GM23338 (cell line): ENCODE results near the gene GPR87.

ENCODE experiments used
- CREB1 ChIP-seq: fragments of 250-450 bp; sonication (Bioruptor Pico); IDR thresholded peaks from 2 replicates; pipeline ENCODE4 v1.5.0; 2020; ENCODE audit warnings: low read depth, mild to moderate bottlenecking, moderate library complexity
- EZH2 ChIP-seq: fragments of 200-600 bp; sonication (generic); IDR thresholded peaks from one replicate; pipeline ENCODE4 v1.8.0; 2017; ENCODE audit warnings: antibody characterized with exemption, mild to moderate bottlenecking, low read depth; ENCODE audit not compliant: unreplicated experiment
- EZH2phosphoT487 ChIP-seq: fragments of 200-600 bp; sonication (generic); IDR thresholded peaks from one replicate; pipeline ENCODE4 v1.8.1; 2018; ENCODE audit warnings: antibody characterized with exemption; ENCODE audit not compliant: unreplicated experiment
- JUNB ChIP-seq: IDR thresholded peaks from one replicate; pipeline ENCODE4 v1.6.1; 2016; ENCODE audit warnings: antibody characterized with exemption; ENCODE audit not compliant: unreplicated experiment
- NANOG ChIP-seq: IDR thresholded peaks from 2 replicates; pipeline ENCODE4 v1.6.1; 2016; ENCODE audit warnings: antibody characterized with exemption, borderline replicate concordance
- POLR2AphosphoS5 ChIP-seq: IDR thresholded peaks from 2 replicates; pipeline ENCODE4 v1.6.1; 2016; ENCODE audit warnings: antibody characterized with exemption, low read depth
- ZNF331 ChIP-seq: fragments of 250-450 bp; sonication (Bioruptor Pico); IDR thresholded peaks from 2 replicates; pipeline ENCODE4 v1.5.0; 2020; ENCODE audit warnings: low read depth, mild to moderate bottlenecking, moderate library complexity
- TF ChIP-seq, protein P1 (sequence below), 2 experiments: fragments of 200-600 bp in 1 of 2; sonication (generic) in 1 of 2; conservative IDR thresholded peaks; 2 replicates each; pipeline versions ENCODE4 v1.5.1 to v1.6.1; 2016 to 2017; ENCODE audit warnings: antibody characterized with exemption in 2 of 2, low read depth in 2 of 2, mild to moderate bottlenecking in 2 of 2, moderate library complexity in 1 of 2
- TF ChIP-seq, protein P2 (sequence below): IDR thresholded peaks from 2 replicates; pipeline ENCODE4 v1.6.1; 2016; ENCODE audit warnings: antibody characterized with exemption
- TF ChIP-seq, protein P3 (sequence below): IDR thresholded peaks from one replicate; pipeline ENCODE4 v1.6.1; 2018; ENCODE audit warnings: antibody characterized with exemption; ENCODE audit not compliant: unreplicated experiment

DNA sequence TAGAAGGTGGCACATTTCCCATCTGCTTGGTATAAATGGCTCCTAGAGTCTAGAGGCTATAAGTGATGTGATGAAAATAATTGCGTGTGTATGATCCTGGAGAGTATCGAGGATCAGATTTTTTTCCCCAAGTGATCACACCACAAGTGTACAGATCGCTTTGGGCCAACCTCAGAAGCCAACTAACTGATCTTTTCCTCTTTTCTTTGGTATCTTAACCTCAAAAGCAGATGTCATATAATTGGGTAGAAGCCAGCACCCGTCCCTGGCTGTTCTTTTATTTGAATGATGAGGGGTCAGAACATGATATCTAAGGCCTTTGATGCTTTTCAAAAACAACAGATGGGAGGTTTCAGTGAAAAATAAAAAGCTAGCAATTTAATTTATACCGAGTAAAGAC, 41.5 kb downstream of the GPR87 start:
- TF ChIP-seq, protein P1, sequence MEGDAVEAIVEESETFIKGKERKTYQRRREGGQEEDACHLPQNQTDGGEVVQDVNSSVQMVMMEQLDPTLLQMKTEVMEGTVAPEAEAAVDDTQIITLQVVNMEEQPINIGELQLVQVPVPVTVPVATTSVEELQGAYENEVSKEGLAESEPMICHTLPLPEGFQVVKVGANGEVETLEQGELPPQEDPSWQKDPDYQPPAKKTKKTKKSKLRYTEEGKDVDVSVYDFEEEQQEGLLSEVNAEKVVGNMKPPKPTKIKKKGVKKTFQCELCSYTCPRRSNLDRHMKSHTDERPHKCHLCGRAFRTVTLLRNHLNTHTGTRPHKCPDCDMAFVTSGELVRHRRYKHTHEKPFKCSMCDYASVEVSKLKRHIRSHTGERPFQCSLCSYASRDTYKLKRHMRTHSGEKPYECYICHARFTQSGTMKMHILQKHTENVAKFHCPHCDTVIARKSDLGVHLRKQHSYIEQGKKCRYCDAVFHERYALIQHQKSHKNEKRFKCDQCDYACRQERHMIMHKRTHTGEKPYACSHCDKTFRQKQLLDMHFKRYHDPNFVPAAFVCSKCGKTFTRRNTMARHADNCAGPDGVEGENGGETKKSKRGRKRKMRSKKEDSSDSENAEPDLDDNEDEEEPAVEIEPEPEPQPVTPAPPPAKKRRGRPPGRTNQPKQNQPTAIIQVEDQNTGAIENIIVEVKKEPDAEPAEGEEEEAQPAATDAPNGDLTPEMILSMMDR (conservative IDR thresholded peaks at IDR 0.05; ENCODE audit: low read depth in 2 of 2) = no peak
- TF ChIP-seq POLR2AphosphoS5 (no peak), EZH2 (no peak), JUNB (no peak), CREB1 (CRISPR knock-in tag) (no peak), EZH2phosphoT487 (no peak), NANOG (no peak), ZNF331 (CRISPR knock-in tag) (no peak)
- TF ChIP-seq, protein P2, sequence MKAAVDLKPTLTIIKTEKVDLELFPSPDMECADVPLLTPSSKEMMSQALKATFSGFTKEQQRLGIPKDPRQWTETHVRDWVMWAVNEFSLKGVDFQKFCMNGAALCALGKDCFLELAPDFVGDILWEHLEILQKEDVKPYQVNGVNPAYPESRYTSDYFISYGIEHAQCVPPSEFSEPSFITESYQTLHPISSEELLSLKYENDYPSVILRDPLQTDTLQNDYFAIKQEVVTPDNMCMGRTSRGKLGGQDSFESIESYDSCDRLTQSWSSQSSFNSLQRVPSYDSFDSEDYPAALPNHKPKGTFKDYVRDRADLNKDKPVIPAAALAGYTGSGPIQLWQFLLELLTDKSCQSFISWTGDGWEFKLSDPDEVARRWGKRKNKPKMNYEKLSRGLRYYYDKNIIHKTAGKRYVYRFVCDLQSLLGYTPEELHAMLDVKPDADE = no peak
- TF ChIP-seq, protein P3, sequence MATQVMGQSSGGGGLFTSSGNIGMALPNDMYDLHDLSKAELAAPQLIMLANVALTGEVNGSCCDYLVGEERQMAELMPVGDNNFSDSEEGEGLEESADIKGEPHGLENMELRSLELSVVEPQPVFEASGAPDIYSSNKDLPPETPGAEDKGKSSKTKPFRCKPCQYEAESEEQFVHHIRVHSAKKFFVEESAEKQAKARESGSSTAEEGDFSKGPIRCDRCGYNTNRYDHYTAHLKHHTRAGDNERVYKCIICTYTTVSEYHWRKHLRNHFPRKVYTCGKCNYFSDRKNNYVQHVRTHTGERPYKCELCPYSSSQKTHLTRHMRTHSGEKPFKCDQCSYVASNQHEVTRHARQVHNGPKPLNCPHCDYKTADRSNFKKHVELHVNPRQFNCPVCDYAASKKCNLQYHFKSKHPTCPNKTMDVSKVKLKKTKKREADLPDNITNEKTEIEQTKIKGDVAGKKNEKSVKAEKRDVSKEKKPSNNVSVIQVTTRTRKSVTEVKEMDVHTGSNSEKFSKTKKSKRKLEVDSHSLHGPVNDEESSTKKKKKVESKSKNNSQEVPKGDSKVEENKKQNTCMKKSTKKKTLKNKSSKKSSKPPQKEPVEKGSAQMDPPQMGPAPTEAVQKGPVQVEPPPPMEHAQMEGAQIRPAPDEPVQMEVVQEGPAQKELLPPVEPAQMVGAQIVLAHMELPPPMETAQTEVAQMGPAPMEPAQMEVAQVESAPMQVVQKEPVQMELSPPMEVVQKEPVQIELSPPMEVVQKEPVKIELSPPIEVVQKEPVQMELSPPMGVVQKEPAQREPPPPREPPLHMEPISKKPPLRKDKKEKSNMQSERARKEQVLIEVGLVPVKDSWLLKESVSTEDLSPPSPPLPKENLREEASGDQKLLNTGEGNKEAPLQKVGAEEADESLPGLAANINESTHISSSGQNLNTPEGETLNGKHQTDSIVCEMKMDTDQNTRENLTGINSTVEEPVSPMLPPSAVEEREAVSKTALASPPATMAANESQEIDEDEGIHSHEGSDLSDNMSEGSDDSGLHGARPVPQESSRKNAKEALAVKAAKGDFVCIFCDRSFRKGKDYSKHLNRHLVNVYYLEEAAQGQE = no peak
